Brain microvascular endothelial cell (primary cell): Measurements from ENCODE around the gene SH3RF2.

Experiments used
- DNase-seq: peaks from one replicate; pipeline ENCODE4 v3.0.0-alpha.2; 2020
- H3K27ac ChIP-seq: fragments of 250-450 bp; sonication (Bioruptor Pico); 2 replicates; pipeline ENCODE4 v1.5.1; 2020; ENCODE audit warnings: mild to moderate bottlenecking, moderate library complexity
- H3K27me3 ChIP-seq: fragments of 250-450 bp; sonication (Bioruptor Pico); replicated peaks from 2 replicates; pipeline ENCODE4 v1.5.1; 2020; ENCODE audit warnings: mild to moderate bottlenecking
- H3K36me3 ChIP-seq: fragments of 250-450 bp; sonication (Bioruptor Pico); replicated peaks from 2 replicates; pipeline ENCODE4 v1.5.1; 2020; ENCODE audit warnings: mild to moderate bottlenecking
- H3K4me3 ChIP-seq: 2 replicates; pipeline ENCODE4 v1.5.1; 2011; ENCODE audit warnings: low read depth, mild to moderate bottlenecking, control low read depth, low read length, moderate library complexity
- in situ Hi-C: cut with HindIII; loops from 2 replicates; pipeline ENCODE4 v1.10.0; 2017; ENCODE audit warnings: low sequenced_read_pairs, low pct_ligation_motif_present
- TF ChIP-seq, protein P1 (sequence below): IDR thresholded peaks from 2 replicates; pipeline ENCODE4 v1.5.1; 2011; ENCODE audit warnings: low read depth, mild to moderate bottlenecking, moderate library complexity, low read length, control low read depth, inconsistent platforms; ENCODE audit errors: missing control alignments

SH3RF2 gene

GRCh38 chr5:145971108-145971507, 34.7 kb downstream of the SH3RF2 start:
- TF ChIP-seq, protein P1, sequence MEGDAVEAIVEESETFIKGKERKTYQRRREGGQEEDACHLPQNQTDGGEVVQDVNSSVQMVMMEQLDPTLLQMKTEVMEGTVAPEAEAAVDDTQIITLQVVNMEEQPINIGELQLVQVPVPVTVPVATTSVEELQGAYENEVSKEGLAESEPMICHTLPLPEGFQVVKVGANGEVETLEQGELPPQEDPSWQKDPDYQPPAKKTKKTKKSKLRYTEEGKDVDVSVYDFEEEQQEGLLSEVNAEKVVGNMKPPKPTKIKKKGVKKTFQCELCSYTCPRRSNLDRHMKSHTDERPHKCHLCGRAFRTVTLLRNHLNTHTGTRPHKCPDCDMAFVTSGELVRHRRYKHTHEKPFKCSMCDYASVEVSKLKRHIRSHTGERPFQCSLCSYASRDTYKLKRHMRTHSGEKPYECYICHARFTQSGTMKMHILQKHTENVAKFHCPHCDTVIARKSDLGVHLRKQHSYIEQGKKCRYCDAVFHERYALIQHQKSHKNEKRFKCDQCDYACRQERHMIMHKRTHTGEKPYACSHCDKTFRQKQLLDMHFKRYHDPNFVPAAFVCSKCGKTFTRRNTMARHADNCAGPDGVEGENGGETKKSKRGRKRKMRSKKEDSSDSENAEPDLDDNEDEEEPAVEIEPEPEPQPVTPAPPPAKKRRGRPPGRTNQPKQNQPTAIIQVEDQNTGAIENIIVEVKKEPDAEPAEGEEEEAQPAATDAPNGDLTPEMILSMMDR, result no peak
- in situ Hi-C loops, result no loop called here
- no peak overlapping the region for H3K4me3 ChIP-seq
- H3K27me3 ChIP-seq, result no peaks in the 10 kb centered on the region
- no peaks in the 10 kb centered on the region for H3K36me3 ChIP-seq
- no peak for DNase-seq
- no peak overlapping the region for H3K27ac ChIP-seq

DNA sequence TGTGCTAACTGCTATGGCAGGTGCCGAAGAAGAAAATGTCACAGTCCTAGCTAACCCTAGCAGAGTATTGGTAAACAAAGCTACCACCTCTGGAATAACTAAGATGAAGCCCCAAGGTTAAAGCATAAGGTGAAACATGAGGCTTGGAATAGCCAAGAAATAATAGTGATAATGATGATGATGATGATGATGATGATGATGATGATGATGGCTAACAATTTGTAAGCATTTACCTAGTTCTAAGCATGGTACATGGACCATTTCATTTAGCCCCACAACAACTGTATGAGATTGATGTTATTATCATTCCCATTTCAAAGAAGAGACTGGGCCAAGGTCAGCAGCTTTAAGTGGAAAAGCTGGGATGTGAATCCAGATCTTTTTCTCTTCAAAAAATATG, 35.3 kb downstream of the SH3RF2 start:
- Histone ChIP-seq H3K27ac (no peak overlapping the region), H3K36me3 (no peaks in the 10 kb centered on the region), H3K27me3 (no peaks in the 10 kb centered on the region), H3K4me3 (no peak overlapping the region)
- DNase-seq, result no peak
- in situ Hi-C loops, result no loop called here
- TF ChIP-seq, protein P1, result no peak

DNA sequence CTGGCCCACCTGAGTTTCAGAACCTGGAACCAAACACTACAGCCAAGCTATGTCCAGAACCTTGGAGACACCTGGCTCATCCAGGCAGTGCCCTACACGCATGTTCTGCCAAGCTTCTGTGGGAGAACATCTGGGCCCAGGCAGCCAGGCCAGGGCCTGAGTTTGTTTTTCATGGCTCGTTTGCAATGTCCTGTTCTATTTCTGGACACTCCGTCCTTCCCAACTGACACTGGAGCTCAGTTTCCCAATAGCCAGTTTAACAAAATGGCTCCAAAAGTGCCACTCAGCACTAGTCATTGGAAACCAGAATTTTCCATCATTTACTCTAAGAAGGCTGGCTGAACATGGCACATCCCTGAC, 38.6 kb downstream of the SH3RF2 start:
- TF ChIP-seq, protein P1, result no peak
- DNase-seq, result no peak
- Histone ChIP-seq H3K27ac (no peak overlapping the region), H3K36me3 (no peaks in the 10 kb centered on the region), H3K27me3 (no peaks in the 10 kb centered on the region), H3K4me3 (no peak overlapping the region)
- in situ Hi-C loops, result no loop called here

DNA sequence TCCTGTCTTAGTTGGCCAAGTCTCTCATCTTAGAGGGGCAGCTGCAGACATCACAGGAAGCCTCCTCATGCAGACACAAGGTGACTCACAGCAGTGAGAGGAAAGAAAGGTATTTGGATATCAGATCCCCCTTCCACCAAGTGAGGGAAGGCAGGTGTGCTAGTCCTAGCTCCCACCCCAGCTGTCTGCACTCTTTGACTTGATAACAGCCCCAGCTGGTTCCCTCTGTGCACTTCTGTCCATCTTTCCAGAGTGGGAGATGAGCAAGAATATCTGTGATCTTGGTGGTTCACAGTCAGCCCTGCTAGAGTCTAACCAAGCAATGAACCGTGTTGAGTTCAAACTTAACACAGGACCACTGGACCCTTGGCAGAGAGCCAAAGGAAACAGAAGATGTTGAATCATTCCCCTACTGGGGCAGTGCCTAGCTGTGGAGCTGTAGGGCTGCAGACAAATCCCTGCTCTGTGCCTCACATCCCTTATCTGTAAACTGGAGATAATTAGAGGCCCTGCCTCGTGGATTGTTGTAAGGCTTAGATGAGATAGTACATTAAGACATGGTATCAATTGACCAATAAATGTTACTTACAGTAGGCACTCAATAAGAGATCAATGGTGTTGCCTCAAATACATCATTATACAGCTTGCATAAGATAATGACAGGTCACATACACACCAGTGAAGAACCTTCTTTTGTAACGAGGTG, 39.1 kb downstream of the SH3RF2 start:
- H3K27me3 ChIP-seq, result no peaks in the 10 kb centered on the region
- H3K4me3 ChIP-seq, result no peak overlapping the region
- in situ Hi-C loops, result no loop called here
- peak; percentile 96 for DNase-seq
- H3K36me3 ChIP-seq, result no peaks in the 10 kb centered on the region
- TF ChIP-seq, protein P1, result no peak
- H3K27ac ChIP-seq, result peak overlapping the region; percentile 25

- no peak overlapping the region for H3K4me3 ChIP-seq
- H3K36me3 ChIP-seq, result no peaks in the 10 kb centered on the region
- TF ChIP-seq, protein P1, result no peak
- in situ Hi-C loops, result no loop called here
- DNase-seq, result peak; percentile 37
- H3K27me3 ChIP-seq, result no peaks in the 10 kb centered on the region
- H3K27ac ChIP-seq, result peak overlapping the region; percentile 5
Observed at GRCh38 chr5:145976431-145977155, 40.2 kb downstream of the SH3RF2 start.
